ENCODE data around the gene NRXN3.

DNA sequence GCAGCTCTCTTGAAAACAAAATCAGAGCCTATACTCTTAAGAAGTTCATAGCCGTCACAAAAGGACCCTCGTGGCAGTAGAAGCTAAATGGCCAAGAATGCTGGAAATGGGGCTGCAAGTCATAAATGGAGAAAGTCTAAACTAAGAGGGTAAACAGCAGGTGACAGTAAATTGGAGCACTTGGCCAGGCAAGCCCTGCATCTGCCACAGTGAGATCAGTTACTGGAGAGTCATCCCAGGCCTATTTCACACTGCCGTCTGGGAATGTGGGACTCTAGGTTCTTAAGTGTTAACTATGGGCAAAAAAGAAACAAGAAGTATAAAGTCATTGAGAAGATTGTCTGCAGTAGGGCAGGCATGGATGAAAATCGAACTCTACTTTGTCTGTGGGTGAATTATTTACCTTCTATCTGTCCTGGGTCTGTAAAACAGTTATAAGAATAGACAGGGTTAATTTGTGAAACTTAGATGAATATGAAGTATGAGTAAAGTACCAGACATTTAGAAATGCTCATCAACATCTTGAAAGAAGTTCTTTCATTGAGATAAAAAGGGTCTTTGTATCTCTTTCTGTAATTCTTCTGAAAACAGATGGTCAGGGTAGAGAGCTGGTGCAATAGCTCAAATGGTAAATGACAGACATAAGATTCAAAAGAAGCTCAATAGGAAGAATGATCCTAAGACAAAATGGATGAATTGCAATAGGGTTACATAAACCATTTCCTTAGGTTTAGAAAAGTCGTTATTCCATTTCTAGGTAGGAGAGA is 1248.7 kb downstream of the NRXN3 start:
- no peak for TF ChIP-seq POLR2A (IDR thresholded peaks at IDR 0.05)
- no peak for TF ChIP-seq CTCF (IDR thresholded peaks at IDR 0.05)
